WI38 (cell line): ENCODE measurements around the gene HECW1.

ENCODE experiments used
- H3K4me3 ChIP-seq: 2 replicates; pipeline ENCODE4 v1.5.1; 2011; ENCODE audit warnings: low read depth, mild to moderate bottlenecking, control low read depth, low read length
- TF ChIP-seq, protein P1 (sequence below): IDR thresholded peaks from 2 replicates; pipeline ENCODE4 v1.5.1; 2012; ENCODE audit warnings: low read depth, mild to moderate bottlenecking, control low read depth, low read length

HECW1 gene

DNA sequence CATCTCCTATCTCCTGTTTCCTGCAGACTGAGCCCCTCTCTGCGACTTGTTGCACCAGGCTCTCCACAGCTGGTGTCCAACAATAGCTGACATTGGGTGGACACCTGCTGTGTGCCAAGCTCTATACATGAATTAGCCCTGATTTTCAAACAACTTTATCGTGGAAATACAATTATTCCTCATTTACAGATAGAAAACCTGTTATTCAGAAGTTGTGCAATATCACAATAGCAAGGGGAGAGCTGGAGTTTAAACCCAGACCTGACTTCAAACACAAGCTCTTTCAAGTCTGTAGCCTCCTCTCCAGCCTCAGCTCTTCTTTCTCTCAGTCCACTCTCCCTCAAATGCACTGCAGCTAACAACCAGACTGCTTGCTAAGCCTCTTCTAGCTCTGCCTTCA is 168.8 kb downstream of the HECW1 start:
- H3K4me3 ChIP-seq = no peak overlapping the region
- TF ChIP-seq, protein P1, sequence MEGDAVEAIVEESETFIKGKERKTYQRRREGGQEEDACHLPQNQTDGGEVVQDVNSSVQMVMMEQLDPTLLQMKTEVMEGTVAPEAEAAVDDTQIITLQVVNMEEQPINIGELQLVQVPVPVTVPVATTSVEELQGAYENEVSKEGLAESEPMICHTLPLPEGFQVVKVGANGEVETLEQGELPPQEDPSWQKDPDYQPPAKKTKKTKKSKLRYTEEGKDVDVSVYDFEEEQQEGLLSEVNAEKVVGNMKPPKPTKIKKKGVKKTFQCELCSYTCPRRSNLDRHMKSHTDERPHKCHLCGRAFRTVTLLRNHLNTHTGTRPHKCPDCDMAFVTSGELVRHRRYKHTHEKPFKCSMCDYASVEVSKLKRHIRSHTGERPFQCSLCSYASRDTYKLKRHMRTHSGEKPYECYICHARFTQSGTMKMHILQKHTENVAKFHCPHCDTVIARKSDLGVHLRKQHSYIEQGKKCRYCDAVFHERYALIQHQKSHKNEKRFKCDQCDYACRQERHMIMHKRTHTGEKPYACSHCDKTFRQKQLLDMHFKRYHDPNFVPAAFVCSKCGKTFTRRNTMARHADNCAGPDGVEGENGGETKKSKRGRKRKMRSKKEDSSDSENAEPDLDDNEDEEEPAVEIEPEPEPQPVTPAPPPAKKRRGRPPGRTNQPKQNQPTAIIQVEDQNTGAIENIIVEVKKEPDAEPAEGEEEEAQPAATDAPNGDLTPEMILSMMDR = no peak

DNA sequence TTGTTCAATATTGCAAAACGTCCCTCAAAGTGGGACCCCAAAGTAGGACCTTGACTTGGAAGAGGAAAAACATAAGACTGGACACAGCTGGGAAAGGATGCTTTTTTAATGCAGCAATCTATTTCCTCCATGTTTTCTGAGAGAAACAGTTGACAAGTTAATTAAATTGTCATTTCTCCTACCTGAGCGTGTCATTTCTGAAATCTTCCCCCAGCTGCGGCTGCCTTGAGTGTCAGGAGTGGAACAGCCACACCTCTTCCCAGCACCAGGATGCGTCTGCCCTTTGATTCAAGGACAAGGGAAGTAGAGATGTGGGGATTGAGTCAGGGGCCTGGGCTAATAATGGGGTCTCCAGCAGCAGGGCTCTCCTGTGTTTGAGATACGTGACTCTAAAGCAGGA is 171.3 kb downstream of the HECW1 start:
- TF ChIP-seq, protein P1 = no peak

DNA sequence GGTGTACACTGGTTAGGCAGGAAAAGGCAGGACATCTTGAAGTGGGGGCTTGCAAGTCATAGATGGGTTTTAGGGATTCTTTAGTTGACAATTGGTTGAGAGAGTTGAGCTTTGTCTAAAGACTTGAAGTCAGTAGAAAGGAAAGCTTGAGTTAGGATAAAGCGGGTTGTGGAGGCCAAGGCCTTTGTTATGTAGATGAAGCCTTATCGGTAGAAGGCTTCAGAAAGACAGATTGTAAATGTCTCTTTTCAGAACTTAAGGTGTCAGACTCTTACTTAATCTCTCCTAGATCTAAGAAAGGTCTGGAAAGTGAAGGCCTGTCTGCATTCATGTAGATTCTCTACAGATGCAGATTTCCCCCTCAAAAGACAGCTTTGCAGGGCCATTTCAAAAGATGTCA is 177.4 kb downstream of the HECW1 start:
- H3K4me3 ChIP-seq = no peak overlapping the region
- TF ChIP-seq, protein P1 = no peak

More for the DNA sequence above, 171.3 kb downstream of the HECW1 start:
- no peak overlapping the region for H3K4me3 ChIP-seq

DNA sequence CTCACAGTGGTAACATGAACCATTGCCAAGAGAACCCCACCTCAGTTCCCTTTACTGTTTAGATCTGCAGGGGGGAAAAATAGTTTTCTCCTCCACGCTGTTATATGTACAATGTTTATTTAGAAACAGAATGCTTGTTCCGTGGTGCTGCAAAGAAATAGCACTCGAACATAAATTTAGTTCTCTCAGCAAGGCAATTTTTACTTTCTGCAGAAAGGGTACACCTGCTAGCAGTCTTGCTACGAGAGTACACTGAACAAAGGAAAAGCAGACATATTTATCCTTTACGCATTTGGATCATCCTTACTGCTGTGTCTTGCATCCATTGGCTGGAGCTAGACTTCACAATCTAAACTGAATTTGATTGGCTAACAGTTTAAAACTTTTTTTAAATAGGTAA is 178.5 kb downstream of the HECW1 start:
- TF ChIP-seq, protein P1 = no peak
- H3K4me3 ChIP-seq = no peak overlapping the region

DNA sequence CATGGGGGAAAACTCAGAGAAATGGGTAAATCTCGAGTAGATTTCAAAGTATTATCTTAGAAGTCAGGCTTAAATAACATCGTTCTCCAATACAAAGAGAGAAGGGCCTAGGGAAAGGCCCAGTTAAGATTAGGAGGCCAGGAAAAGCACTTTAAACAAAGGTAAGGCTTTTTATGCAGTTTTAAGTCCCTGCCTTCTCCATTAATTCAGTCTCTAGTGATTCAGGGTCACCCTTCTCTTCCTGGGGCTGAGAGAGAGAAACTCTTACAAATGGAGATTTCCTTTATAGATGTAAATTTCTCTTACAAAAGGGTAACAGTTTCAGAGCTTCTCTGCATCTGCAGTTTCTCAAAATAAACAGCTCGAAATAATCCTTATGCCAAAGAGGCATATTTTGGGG is 179.3 kb downstream of the HECW1 start:
- no peak overlapping the region for H3K4me3 ChIP-seq
- TF ChIP-seq, protein P1 = no peak

DNA sequence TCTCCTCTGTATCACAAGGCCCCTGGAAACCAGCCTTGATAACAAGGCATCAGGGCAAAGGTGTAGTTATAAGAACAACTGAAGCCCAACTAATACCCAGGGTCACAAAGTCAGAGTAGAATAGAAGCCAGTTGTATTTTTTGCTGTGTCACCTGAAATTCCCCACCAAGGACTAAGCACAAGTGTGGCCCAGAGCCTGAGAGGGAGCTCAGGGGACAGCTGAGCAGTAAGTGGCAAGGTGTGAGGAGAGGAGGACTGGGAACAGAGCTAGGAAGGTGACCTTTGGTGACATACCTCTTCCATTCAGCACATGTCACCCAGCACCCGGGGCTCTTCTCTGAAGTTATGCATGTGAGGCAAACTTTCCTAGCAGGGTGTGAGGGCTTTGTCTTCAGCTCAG is 179.9 kb downstream of the HECW1 start:
- TF ChIP-seq, protein P1 = no peak
- no peak overlapping the region for H3K4me3 ChIP-seq

DNA sequence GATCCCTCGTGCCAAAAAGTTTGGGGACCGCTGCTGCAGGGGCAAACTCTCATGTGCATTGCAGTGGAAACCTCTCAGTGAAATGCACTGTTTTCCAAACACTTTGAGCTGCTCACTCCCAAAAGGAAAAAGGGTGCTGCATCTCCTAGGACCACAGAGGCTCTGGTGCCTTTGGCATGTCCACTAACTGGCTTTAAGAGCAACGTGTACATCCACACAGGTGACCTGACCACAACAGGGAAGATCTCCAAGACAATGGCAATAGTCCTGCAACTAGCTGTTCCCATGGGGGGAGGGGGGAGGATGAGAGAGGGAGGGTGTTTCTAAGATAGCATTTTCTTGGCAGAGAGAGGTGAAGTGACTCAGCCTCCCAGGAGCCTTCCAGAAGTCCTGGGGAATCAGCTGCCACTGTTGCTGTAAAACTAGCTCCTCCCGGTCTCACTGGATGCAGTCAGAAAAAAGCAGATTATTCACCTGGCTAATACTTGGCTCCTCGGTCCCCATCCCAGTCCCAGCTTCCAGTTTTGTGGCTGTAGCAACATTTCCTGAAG is 181.7 kb downstream of the HECW1 start:
- TF ChIP-seq, protein P1 = no peak
- no peak overlapping the region for H3K4me3 ChIP-seq
